Fibroblast of upper back skin (primary cell): Measurements from ENCODE around the gene IL9.
A peak's percentile ranks its signal among the peaks of the same experiment; 100 is the strongest.

ENCODE experiments used
- DNase-seq: peaks from one replicate; pipeline ENCODE4 v3.0.0-alpha.2; 2013

Gene IL9

DNA sequence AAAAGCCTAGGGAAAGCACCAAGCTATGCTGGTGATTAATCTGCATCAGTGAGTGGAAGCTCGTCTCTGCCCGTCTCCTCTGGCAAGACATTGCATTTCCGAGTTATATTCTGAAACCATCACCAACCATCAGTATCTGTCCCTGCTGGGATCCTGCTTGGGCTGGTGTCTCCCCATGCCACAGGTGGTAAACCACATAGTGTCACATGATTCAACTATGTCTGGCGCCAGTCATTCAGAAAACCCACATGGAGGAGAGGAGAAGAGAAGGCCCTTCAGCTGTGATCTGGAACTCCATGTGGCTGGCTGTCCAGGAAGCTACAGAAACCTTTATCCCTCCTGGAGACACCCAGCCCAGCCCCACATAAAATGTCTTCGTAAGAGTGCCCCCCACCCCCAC is 4.8 kb downstream of the IL9 start:
- no peak for DNase-seq

DNA sequence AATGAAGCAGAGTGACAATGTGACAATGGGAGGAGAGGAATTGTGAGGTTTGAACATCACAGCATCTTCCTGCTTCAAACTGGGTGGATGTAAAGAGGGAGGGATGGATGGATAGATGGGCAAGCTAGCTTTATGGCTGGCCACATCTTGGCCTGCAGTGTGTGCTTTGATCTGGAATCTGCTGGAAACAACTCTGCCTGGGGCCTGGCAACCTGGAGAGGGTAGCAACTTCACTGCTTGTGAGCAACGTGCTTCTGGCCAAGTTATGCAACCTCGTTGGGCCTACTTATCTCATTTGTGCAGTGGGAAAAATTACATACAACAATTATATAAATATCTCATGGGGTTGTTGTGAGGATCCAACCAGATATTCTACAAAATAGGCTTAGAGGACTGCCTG is 5.3 kb downstream of the IL9 start:
- no peak for DNase-seq

DNA sequence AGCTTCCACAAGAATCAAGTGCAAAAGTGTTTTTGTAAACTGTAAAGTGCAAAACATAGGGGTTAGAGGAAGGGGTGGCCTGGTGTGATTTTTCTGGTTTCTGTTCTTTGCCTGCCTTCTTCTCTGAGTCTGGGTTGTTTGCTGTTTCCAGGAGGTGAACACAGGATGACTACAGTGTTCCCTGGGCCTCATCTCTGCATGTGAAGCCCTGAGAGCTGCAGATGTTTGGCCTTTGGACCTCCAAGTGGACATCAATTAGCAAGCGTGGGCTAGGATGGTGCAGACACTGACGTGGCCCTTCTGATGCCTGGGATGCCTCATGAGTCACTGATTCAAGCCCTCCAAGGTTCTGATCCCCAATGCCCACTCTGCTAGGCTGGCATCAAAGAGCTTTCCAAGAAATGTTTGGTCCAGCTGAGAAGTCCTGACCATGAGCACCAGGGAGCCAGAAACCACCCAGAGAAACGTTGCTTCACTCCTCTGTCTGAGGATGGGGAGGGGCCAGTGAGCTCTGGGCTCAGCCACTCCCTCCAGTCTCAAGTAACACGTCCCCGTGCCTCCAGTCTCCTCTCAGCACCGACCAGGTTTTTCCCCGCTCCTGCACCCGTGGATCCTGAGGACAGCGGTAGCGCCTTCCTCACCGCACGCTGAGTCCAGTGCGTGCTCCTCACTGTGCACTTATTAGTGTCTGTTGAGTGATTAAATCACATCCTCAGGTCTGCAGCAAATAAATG is 7.6 kb downstream of the IL9 start:
- peak; percentile 53 for DNase-seq

DNA sequence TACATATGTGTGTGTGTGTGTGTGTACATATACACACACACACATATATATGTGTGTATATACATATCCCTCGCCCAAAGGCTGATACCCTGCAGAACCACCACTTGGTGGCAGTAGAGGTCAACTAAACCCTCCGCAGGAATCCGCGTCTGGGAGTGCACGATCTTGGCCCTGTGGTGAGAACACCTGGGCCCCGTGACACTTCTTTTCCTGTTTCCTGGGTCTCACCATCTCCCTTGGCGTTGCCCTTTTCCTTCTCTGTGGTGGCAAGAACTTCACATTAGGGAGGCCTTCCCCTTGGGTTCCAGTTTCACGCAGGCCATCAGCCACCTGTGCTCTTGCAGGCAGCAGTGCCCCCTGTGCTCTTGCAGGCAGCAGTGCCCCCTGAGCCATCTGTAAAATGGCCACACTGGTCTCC is 8.2 kb downstream of the IL9 start:
- peak; percentile 72 for DNase-seq

DNA sequence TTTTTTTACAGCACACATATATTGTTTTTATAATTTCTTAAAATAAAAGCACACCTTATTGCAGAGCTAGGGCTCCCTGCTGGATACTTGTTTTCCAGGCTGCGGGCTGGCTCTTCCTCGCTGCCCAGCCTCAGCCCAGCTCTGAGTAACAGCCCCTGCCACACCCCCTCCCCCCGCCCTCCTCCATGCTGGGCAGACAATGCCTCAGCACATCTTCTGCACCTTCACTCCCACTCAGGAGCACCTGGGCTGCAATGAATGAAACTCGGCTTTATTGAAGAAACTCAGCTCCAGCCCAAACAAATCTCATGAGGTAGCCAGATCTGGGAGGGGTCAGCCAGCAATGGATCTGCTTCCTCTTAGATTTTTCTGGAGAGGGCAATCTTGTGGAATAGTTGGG is 9.5 kb downstream of the IL9 start:
- no peak for DNase-seq

DNA sequence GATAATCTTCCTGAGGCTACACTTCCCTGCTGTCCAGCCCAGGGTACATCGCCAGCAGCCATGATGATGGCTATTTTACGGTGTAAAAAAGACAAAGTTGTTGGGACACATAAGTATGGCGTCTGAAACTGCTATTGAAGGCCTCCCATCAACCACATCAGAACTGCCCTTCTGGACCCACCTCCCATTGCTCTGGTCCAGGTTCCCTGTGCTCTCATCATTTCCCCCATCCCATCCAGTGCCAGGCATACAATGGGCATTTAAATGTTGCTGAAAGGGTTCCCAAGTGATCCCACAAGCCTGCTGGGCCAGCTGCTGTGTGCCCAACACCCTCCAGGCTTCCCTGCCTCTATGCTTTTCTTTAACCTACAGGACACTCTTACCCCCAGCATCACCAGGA is 10.6 kb downstream of the IL9 start:
- DNase-seq, result no peak

DNA sequence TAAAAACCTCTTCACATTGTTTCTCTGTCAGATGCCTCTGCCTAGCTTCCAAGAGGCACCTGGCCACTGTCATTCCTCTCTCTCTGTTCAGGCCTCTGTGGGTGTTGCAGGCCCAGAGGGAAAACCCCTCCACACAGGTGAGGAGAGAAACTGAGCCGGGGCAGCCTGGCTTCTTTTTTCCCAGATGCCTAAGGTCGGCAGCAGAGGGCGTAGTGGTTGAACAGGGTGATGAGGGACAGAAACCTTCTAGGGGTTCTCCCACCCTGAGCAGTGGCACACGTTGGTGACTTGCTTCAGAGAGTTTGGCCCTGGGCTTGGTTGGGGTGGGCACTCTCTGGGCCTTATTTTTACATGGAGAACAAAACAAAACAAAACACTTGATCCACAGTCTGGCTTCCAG is 12.2 kb downstream of the IL9 start:
- DNase-seq, result no peak

DNA sequence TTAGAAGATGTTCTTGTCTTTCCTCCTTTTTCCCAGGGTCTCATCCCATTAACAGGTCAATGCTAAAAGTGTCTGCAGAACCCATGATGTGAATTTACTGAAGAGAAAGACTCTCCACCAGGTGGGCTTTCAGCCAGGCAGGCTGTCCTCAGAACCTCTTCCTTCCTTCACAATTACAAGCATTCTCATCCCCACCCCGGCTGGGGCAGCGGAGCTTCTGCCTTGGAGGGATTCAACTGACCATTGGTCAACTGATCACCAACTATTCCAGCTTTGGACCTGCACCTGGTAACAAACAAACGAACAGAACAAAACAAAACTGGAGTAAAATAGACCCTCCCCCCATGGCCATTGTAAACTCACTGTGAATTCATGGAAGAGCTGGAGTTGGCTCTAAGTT is 12.6 kb downstream of the IL9 start:
- DNase-seq, result no peak

DNA sequence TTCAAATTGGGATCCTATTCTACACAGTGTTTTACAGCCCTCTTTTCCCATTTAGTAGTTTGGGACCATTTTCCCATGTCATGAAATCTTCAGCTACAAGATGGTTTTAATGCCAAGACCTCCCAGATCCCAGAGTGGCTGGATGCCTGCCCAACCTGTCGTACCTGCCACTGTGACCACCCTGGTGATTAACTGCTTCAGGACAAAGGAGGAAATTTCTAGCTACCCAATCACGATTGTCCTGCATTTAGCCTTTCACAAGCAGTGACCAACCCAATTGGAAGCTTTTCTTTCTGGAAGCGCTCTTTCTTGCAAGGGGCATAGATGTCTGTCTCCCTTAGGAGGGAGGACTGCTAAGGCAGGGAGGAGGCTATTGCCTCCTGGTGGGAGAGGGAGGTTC is 13.8 kb downstream of the IL9 start:
- no peak for DNase-seq

DNA sequence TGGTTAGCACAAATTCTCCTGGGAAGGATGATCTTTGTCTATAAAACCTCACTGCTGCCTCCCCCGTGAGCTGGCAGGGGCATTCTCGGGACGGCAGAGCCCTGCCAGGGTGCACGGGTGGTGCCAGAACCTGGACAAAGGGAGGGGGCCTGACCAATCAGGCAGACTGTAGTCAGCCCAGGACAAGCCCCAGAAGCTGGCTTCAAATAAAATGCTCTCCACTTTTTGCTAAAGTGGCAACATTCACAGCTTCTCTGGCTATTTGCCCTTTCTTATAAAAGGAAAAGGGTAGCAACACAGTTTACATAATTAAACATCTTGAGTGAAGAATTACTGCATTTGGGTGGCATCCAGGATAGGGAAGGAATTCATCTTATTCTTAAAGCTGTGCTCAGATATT is 14.4 kb downstream of the IL9 start:
- no peak for DNase-seq

DNA sequence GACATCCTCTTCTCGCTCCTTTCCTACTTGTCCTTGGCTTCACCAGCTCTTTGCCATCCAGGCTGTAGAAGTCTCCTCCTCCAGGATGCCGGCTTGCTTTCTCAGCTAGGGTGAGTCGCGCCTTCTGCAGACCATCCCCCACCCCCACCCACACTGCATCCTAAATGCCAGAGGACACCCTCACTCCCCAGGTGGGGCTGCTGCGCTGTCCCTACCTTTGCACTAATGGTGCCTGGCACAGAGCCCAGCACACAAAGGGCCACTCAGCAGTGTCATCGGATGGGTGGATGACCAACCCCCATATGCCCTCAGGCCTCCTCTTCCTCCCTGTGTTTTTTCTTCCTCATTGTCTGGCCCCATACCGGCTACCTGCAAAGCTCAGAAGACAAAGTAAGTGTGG is 14.8 kb downstream of the IL9 start:
- DNase-seq, result no peak

DNA sequence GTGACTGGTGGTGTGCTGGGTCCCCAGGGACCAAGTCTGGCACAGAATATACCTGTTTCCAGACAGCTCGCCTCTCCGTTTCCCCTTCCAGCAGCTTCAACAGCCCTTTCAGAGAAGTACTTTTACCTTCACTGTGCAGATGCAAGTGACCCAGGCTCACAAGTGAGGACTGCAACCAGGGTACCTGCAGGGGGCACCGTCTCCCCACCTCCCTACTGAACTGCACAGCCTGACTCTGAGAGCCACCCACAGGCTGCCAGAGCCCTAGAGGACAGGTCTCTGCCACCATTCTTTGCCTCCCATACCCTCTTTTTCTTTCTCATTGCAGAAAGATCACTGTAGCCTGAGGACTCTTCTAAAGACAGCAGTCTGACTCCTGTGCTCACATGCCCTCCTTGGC is 15.4 kb downstream of the IL9 start:
- no peak for DNase-seq

DNA sequence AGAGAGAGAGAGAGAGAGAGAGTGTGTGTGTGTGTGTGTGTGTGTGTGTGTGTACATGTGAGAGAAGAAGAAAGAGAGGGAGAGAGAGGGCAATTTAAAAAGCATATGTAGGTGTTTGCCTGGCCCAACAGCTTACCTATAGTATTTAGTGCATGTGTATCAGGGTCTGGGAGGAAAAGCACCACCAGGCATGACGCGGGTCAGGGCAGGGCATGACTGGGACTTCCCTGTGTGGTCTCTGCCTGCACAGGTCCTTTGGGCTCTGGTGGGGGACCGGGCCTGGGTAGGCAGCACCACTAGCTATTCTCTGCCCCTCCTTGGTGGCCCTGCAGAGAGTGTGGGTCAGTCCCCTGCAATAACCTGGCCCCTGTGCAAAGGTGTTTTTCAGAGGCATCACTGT is 16.1 kb downstream of the IL9 start:
- no peak for DNase-seq

DNA sequence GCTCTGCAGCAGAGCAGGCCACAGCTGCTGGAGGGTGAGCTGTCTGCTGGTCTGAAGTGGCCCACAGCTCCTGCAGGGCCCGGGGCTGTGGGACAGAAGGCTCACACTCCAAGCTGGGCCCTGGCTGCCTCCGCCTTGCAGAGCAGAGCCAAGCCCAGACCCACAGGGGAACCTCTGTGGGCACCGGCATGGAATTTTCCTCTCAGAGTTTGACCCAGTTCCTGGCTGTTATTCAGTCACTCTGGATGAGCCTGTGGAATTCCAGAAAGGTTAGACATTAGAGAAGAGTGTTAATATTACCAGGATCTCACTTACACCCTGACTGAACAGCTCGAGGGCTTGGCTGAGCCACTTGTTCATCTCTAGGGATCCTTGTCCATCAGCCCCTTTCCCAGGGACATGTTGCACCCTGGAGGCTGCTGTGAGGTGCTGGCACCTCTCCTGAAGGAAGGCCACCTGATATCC is 17.5 kb downstream of the IL9 start:
- DNase-seq, result no peak

DNA sequence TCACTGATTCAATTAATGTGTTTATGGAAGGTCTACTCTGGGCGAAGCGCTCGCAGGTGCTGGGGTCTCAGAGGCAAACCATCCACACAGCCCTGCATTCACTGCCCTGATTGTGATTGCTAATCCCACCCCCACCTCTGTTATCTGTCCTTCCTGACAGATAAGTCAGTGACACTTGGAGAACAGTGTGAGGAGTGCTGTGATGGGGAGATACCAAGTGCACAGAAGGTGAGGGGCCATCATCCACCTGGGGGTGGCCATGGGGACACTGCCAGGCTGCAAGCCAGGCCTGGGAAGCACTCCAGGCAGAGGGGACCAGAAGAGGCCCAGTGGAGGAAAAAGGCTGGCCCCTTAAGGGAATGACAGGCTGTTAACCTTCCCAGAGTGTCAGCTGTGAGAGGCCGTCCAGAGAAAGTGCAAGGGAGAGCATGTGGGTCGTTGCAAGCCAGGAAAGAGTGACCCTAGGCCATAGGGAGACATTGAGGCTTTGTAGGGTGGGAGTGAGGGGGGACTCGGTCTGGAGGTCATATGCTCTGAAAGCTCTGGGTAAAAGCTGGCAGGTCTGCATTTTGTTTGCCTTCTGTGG is 18.0 kb downstream of the IL9 start:
- no peak for DNase-seq

DNA sequence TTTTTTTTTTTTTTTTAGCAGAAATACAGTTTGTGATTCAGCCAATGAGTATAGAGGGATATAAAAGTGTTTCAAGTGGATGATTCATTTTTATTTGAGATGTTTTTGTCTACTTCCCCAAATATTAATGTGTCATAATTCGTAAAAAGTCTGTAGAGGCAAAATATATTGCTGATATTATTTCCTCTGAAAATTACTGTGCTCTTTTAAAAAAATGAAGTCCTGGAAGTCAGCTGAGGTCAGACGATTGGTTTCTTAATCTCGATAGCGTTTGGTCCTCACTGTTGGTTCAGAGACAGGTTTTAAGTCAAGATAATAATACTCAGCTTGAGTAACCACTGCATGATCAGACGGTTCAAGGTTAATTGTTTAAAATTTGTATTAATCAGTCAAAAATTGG is 19.5 kb downstream of the IL9 start:
- DNase-seq, result no peak

DNA sequence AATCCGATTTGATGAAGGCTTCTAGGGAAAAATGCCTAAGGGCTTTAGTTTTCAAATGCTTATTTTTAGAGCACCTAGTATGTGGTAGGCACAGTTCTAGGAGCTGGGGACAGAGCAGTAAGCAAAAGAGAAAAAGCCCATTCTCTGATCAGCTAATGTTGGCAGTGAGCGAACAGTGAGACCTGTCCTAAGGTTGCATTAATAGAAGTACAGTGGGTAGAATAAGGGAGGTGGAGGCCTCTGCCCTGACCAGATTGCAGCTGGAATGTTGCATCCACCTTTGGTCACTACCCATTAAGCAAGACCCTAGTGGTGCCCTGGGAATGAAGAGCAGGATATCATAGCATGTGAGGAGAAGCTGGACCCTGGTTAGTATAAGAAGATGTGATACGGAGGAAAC is 20.1 kb downstream of the IL9 start:
- DNase-seq, result no peak

DNA sequence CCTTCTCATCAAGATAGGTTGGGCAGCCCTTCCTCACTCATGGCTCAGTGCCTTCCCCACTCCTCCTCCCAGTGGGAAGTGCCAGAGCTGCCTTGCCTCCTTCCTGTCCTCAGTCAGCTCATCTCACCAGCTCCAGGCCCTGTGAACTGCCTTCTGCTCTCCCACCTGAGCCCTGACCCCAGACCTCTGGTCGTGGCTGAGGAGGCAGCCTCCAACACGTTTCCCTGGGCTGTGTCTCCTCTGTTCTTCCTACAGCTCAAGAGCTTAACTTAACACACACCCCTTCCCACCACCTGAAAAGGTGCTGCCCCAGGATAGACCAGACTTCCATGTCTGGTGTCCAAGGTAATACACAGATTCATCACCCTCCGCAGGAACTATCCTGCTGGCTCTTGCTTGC is 21.2 kb downstream of the IL9 start:
- no peak for DNase-seq

DNA sequence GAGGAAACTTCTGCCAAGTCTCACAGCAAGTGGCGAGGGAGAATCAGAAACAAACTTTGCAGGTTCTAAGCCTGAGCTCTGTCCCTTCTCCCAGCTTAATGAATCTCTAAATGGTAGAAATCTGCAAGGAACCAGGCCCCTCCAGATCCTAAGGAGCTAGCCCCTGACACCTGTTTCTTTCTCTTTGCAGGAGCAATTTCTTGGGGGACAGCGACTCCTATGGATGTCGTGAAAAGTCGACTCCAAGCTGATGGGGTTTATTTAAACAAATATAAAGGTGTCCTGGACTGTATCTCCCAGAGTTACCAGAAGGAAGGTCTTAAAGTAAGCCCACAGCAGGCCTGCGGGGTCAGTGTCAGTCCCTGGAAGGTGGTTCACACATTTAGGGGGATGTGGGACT is 21.8 kb downstream of the IL9 start:
- no peak for DNase-seq

DNA sequence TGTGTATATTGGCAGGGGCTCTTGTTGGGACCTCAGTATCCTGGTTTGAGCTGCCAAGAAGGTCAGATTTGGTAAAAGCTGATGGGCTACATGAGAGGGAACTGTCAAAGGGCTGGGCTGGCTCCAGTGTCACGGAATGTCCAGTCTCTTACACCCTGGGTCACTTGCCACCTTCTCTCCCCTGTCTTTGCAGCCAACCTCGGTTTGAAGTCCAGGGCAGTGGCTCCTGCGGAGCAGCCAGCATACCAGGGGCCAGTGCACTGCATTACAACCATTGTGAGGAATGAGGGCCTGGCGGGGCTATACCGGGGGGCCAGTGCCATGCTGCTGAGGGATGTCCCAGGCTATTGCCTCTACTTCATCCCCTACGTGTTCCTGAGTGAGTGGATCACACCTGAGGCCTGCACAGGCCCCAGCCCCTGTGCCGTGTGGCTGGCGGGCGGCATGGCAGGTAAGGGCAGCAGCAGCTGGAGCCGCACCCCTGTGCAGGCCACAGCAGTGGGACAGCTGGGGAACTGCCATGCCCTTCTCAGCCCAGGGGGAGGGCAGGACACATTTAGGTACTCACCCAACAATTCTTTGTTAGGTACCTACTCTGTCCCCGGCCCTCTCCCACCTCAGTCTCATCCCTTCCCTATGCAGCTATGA is 24.2 kb downstream of the IL9 start:
- DNase-seq, result no peak

DNA sequence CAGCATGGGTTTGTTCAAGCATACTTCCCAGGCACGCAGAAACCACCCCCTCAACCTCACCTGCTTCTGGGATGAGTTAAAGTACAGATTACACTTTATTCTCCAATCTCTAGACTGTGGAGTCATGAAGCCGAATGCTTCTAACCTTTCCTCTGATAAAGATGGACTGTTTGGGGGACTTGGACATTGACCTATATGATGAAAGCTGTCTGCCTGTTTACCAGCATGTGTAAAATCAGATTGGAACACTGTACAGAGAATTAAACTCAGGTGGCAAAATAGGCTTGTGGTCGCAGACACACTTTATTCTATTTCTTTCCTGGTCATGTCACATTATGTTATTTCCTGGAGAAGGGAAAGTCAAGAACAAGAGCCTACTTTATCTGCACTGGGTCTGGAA is 25.7 kb downstream of the IL9 start:
- no peak for DNase-seq

DNA sequence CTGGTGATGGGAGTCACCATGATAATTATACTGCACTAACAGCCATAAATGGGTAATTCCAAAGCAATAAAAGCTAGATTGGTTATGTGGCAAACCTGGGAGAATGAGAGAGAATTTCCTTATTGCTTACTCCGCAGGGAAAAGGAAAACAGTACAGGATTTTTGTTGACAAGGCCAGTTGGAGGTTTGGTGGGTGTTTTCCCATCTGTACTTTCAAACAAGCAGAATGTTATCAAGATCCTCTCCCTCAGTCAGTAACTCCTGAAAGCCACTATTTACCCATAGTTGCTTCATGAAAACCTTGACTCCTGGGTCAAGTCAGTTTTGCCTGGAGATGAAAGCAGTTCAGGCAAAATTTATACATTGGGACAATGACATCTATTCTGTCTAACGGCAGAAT is 26.4 kb downstream of the IL9 start:
- no peak for DNase-seq

DNA sequence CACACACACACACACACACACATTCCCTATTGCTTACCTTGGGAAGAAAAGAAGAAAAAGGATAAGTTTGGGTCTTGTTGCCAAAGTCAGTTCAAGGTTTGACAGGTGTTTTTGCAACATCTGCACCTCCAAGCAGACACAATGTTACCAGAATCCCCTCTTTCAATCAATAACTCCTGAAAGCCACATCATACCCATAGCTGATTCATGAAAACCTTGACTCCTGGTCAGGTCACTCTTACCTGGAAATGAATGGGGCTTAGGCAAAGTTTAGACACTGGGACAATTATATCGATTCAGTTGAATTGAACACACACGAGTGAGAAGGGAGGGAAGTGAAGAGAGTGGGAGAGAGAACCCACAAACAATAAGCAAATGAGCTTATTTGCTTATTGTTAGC is 27.0 kb downstream of the IL9 start:
- DNase-seq, result no peak

DNA sequence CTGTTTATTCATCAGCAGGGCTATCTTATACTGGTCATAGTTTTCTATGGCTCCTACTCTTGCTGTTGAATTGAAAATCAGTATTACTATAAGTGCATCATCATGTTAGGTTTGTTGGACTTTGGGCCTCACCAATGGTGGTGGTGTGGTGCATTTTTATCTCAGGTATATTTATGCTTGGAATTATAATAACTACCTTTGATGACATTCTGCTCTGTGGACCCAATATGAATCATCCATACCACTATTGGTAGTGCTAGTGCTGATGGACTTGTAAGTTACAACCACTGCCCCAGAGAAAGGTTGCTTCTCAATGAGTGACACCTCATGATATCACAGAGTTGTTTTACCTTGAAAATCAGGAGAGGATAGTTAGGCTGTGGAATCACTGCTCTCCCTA is 28.0 kb downstream of the IL9 start:
- no peak for DNase-seq

DNA sequence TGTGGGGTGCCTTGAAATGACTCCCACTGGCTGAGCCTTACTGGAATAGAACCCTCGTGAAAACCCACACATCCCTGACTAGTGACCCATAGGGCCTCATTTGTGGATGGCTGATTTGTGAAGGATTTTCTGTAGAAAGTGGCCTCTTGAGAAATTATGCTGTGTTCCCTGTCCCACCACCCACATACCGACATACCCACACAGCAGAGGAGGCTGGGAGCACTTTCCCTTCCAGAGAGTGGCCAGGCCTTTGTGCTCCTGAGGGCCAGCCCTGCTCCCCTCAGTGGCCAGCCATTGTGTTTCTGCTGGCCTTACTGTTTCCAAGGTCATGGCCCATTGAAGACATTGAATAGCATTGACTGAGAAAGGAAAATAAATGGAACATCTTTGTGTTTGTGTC is 29.6 kb downstream of the IL9 start:
- no peak for DNase-seq
